Measurements from ENCODE around the gene MCTP2.
"Not testable (repeated sequence)": the region's sequence is repeated elsewhere in the genome, so short reads cannot be mapped to it uniquely, and the experiment has no call there.

The MCTP2 gene

DNA sequence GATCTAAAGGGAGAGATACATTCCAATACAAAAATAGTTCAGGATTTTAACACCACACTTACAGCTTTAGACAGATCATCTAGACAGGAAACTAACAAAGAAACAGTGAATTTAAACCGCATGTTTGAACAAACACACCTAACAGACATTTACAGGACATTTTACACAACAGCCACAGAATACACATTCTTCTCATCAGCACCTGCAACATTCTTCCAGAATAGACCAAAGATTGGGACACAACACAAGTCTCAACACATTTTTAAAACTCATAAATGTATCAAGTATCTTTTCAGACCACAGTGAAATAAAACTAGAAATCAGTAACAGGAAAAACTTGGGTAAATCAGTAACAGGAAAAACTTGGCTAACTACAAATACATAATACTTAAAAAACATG is 256.3 kb downstream of the MCTP2 start:
- H3K4me3 ChIP-seq (replicated peaks; ENCODE audit: low read depth, low read length): no peak overlapping the region
- no peak for DNase-seq (ENCODE audit: extremely low read depth, low read depth)
- TF ChIP-seq, protein P1, sequence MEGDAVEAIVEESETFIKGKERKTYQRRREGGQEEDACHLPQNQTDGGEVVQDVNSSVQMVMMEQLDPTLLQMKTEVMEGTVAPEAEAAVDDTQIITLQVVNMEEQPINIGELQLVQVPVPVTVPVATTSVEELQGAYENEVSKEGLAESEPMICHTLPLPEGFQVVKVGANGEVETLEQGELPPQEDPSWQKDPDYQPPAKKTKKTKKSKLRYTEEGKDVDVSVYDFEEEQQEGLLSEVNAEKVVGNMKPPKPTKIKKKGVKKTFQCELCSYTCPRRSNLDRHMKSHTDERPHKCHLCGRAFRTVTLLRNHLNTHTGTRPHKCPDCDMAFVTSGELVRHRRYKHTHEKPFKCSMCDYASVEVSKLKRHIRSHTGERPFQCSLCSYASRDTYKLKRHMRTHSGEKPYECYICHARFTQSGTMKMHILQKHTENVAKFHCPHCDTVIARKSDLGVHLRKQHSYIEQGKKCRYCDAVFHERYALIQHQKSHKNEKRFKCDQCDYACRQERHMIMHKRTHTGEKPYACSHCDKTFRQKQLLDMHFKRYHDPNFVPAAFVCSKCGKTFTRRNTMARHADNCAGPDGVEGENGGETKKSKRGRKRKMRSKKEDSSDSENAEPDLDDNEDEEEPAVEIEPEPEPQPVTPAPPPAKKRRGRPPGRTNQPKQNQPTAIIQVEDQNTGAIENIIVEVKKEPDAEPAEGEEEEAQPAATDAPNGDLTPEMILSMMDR (IDR thresholded peaks at IDR 0.05; ENCODE audit: low read depth, low read length, missing control alignments): no peak

DNA sequence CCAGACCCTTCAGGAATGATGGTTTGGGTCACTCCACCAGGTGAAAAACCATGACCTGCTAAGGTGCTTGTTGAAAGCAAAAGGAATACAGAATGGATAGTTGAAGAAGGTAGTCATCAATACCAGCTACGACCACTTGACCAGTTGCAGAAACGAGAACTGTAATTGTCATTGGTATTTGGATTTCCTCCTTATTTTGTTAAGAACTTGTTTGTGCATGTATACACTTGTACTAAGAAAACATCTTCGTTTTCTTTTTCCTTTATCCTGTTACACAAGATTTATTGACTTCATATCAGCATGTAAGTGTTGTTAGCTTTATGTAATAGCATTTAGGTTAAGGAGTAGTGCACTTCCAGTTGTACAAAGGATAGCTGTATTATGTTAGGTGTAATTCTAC is 261.8 kb downstream of the MCTP2 start:
- no peak overlapping the region for H3K4me3 ChIP-seq (replicated peaks; ENCODE audit: low read depth, low read length)
- DNase-seq (ENCODE audit: extremely low read depth, low read depth): no peak
- TF ChIP-seq, protein P1 (IDR thresholded peaks at IDR 0.05; ENCODE audit: low read depth, low read length, missing control alignments): no peak

DNA sequence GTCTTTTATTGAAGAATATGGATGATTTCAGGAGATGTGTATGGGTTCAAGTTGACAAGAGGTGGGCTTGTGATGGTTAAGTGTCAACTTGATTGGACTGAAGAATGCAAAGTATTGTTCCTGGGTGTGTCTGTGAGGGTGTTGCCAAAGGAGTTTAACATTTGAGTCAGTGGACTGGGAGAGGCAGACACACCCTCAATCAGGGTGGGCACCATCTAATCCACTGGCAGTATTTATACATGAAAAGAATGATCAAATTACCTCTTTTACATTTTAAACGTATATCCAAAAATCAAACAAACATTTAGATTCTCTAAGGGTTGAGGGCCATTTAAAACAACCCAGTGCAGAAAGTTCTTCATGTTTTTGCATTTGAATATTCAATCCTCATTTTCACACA is 262.2 kb downstream of the MCTP2 start:
- H3K4me3 ChIP-seq (replicated peaks; ENCODE audit: low read depth, low read length); DNase-seq (ENCODE audit: extremely low read depth, low read depth): not testable (repeated sequence)

DNA sequence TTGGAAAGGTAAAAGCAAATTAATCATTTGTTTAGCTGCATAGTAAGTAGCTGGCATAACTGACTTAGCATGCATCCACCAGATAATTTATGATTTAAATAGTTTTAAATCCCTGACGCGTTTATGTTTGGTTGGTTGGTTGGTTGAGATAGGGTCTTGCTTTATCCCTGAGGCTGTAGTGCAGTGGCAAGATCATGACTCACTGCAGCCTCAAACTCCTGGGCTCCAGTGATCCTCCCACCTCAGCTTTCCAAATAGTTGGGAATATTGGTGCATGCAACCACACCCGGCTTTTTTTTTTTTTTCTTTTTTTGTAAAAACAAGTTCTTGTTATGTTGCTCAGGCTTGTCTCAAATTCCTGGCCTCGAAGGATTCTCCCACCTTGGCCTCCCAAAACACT is 263.4 kb downstream of the MCTP2 start:
- TF ChIP-seq, protein P1 (IDR thresholded peaks at IDR 0.05; ENCODE audit: low read depth, low read length, missing control alignments): no peak
- DNase-seq (ENCODE audit: extremely low read depth, low read depth): no peak
- no peak overlapping the region for H3K4me3 ChIP-seq (replicated peaks; ENCODE audit: low read depth, low read length)

DNA sequence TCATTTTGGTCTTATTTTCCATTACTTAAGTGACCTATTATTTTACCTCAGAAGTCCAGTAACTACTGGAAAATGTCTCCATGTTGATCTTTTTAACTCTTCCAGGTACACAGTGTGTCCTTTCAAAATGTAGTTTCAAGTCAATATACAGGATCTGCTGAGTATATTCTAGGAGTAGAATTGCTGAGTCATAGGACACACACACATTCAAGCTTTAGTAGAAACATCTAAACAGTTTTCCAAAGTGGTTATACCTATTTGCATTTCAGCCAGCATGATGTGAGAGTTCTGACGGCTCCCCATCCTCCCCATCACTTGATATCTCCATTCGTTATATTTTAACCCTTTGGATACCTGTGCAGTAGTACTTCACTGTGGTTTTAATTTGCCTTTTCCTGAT is 271.9 kb downstream of the MCTP2 start:
- TF ChIP-seq, protein P1 (IDR thresholded peaks at IDR 0.05; ENCODE audit: low read depth, low read length, missing control alignments): no peak
- no peak for DNase-seq (ENCODE audit: extremely low read depth, low read depth)
- no peak overlapping the region for H3K4me3 ChIP-seq (replicated peaks; ENCODE audit: low read depth, low read length)

DNA sequence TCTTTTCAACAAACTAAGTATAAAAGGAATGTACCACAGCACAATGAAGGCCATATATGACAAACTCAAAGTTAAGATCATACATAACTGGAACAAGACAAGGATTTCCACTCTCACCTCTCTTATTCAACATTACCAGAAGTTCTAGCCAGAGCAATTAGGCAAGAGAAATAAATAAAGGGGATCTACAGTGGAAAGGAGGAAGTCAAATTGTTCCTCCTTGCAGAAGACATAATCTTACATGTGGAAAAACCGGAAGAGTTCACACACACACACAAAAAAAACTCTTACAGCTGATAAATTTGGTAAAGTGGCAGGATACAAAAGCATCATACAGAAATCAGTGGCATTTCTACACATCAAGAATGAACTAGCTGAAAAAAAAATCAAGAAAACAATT is 277.9 kb downstream of the MCTP2 start:
- TF ChIP-seq, protein P1 (IDR thresholded peaks at IDR 0.05; ENCODE audit: low read depth, low read length, missing control alignments): no peak

DNA sequence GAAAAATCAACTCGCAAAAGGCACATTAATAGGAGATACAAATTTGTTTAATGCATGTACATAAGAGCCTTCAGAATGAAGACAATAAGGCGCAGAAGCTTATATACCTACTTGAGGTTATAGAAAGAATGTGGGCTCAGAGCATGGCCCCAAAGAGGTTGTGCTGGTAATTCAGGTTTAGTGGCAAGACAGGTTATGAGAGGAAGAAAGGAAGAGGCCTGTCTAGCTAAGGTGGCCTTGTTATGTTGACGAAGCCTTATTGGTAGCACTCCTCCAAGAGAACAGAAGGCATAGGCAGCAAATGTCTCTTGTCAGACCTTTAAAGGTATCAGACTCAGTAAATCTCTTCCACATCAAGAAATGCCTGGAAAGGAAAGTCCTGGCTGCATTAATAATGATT is 290.8 kb downstream of the MCTP2 start:
- TF ChIP-seq, protein P1 (IDR thresholded peaks at IDR 0.05; ENCODE audit: low read depth, low read length, missing control alignments): no peak
- H3K4me3 ChIP-seq (replicated peaks; ENCODE audit: low read depth, low read length): no peak overlapping the region
- no peak for DNase-seq (ENCODE audit: extremely low read depth, low read depth)

More for the DNA sequence above, 277.9 kb downstream of the MCTP2 start:
- H3K4me3 ChIP-seq (replicated peaks; ENCODE audit: low read depth, low read length): no peak overlapping the region
- no peak for DNase-seq (ENCODE audit: extremely low read depth, low read depth)

Data from HFF-Myc (cell line).